ENCODE measurements around the gene LRP1B.

GRCh38 chr2:141709756-141710155, 421.1 kb downstream of the LRP1B start:
- TF ChIP-seq EP300 (IDR thresholded peaks at IDR 0.05) (no peak), CTCF (IDR thresholded peaks at IDR 0.05) (no peak), RAD21 (conservative IDR thresholded peaks at IDR 0.05 in 1 of 2, IDR thresholded peaks at IDR 0.05 in 1 of 2) (no peak), POLR2A (IDR thresholded peaks at IDR 0.05; ENCODE audit: low read length) (no peak), ZFP36 (IDR thresholded peaks at IDR 0.05; ENCODE audit: borderline replicate concordance, partially characterized antibody) (no peak)

All from A549 (cell line).